Neuronal stem cell (in vitro differentiated cells): ENCODE measurements around the gene RDH5.

ENCODE experiments used
- DNase-seq: peaks from one replicate; pipeline ENCODE4 v3.0.0-alpha.2; 2013; ENCODE audit warnings: low spot score
- H2AFZ ChIP-seq: one replicate; pipeline ENCODE4 v1.6.1; 2013; ENCODE audit warnings: mild to moderate bottlenecking, low read length, inconsistent platforms
- H2AK5ac ChIP-seq: 2 replicates; pipeline ENCODE4 v1.6.1; 2013; ENCODE audit warnings: low read depth, mild to moderate bottlenecking, inconsistent platforms, low read length, moderate library complexity, mixed read lengths
- H2BK120ac ChIP-seq: 2 replicates; pipeline ENCODE4 v1.6.1; 2013; ENCODE audit warnings: low read depth, mild to moderate bottlenecking, inconsistent platforms, low read length, moderate library complexity, mixed read lengths
- H2BK12ac ChIP-seq: one replicate; pipeline ENCODE4 v1.6.1; 2013; ENCODE audit warnings: low read length, inconsistent platforms
- H2BK15ac ChIP-seq: 2 replicates; pipeline ENCODE4 v1.6.1; 2013; ENCODE audit warnings: mild to moderate bottlenecking, low read length, inconsistent platforms, mixed read lengths
- H2BK5ac ChIP-seq: one replicate; pipeline ENCODE4 v1.6.1; 2013; ENCODE audit warnings: inconsistent platforms, mild to moderate bottlenecking, low read length, moderate library complexity
- H3K14ac ChIP-seq: one replicate; pipeline ENCODE4 v1.6.1; 2013; ENCODE audit warnings: low read length, inconsistent platforms
- H3K18ac ChIP-seq: 2 replicates; pipeline ENCODE4 v1.6.1; 2013; ENCODE audit warnings: low read length, inconsistent platforms
- H3K23ac ChIP-seq: 2 replicates; pipeline ENCODE4 v1.6.1; 2013; ENCODE audit warnings: low read depth, mild to moderate bottlenecking, mixed read lengths, low read length, inconsistent platforms; ENCODE audit not compliant: poor library complexity
- H3K27ac ChIP-seq: replicated peaks from 3 replicates; pipeline ENCODE4 v1.5.1; 2013; ENCODE audit warnings: low read length, inconsistent platforms
- H3K27me3 ChIP-seq, 3 experiments: 2 replicates each; pipeline ENCODE4 v1.6.1; 2013; ENCODE audit warnings: low read length in 3 of 3, mild to moderate bottlenecking in 2 of 3, inconsistent platforms in 1 of 3, low read depth in 1 of 3, mixed read lengths in 1 of 3, moderate library complexity in 1 of 3; ENCODE audit not compliant: control insufficient read depth in 3 of 3, insufficient read depth in 3 of 3
- H3K36me3 ChIP-seq, 2 donors: replicated peaks in 1 of 2; 2 replicates each; pipeline ENCODE4 v1.6.1; 2013; ENCODE audit warnings: low read length in 2 of 2; ENCODE audit not compliant: control insufficient read depth in 2 of 2, insufficient read depth in 2 of 2
- H3K4ac ChIP-seq: 2 replicates; pipeline ENCODE4 v1.6.1; 2013; ENCODE audit warnings: inconsistent platforms, mild to moderate bottlenecking, low read length, moderate library complexity
- H3K4me1 ChIP-seq, 2 donors: 1 replicate in 1 of 2; 2 replicates in 1 of 2; pipeline ENCODE4 v1.6.1; 2013; ENCODE audit warnings: low read length in 2 of 2, low read depth in 1 of 2; ENCODE audit not compliant: control insufficient read depth in 2 of 2, insufficient read depth in 1 of 2
- H3K4me2 ChIP-seq: one replicate; pipeline ENCODE4 v1.6.1; 2013; ENCODE audit warnings: mild to moderate bottlenecking, low read length, inconsistent platforms; ENCODE audit not compliant: insufficient read depth, poor library complexity, severe bottlenecking
- H3K4me3 ChIP-seq, 2 donors: 2 replicates each; pipeline ENCODE4 v1.5.1; 2013; ENCODE audit warnings: low read length in 2 of 2, mild to moderate bottlenecking in 2 of 2, inconsistent platforms in 1 of 2, moderate library complexity in 1 of 2
- H3K79me1 ChIP-seq: one replicate; pipeline ENCODE4 v1.6.1; 2013; ENCODE audit warnings: low read depth, mild to moderate bottlenecking, inconsistent platforms, low read length, moderate library complexity
- H3K9ac ChIP-seq: one replicate; pipeline ENCODE4 v1.6.1; 2013; ENCODE audit warnings: mild to moderate bottlenecking, low read depth, low read length, inconsistent platforms; ENCODE audit not compliant: poor library complexity
- H3K9me3 ChIP-seq, 2 donors: replicated peaks in 1 of 2; 2 replicates each; pipeline versions ENCODE3 to v1.6.1; 2013; ENCODE audit warnings: low read length in 2 of 2, mild to moderate bottlenecking in 2 of 2, inconsistent platforms in 1 of 2, low read depth in 1 of 2, mixed read lengths in 1 of 2, moderate library complexity in 1 of 2; ENCODE audit not compliant: control insufficient read depth in 2 of 2, insufficient read depth in 1 of 2
- H4K8ac ChIP-seq: one replicate; pipeline ENCODE4 v1.6.1; 2013; ENCODE audit warnings: low read depth, mild to moderate bottlenecking, inconsistent platforms, low read length, moderate library complexity
- H4K91ac ChIP-seq: one replicate; pipeline ENCODE4 v1.6.1; 2013; ENCODE audit warnings: low read length, low read depth, mild to moderate bottlenecking, inconsistent platforms; ENCODE audit not compliant: poor library complexity
- WGBS, 2 donors: extraction: QIAGEN DNeasy Blood & Tissue Kit; methylation state at CpG; one replicate each; pipeline ENCODE4 v1.1.7; 2013; ENCODE audit warnings: missing lambda C conversion rate in 2 of 2, mixed read lengths in 1 of 2; ENCODE audit not compliant: insufficient read length in 2 of 2, insufficient replicate concordance in 1 of 2; ENCODE audit errors: extremely low coverage in 2 of 2; 5-methylcytosine and 5-hydroxymethylcytosine counted together

The RDH5 gene

DNA sequence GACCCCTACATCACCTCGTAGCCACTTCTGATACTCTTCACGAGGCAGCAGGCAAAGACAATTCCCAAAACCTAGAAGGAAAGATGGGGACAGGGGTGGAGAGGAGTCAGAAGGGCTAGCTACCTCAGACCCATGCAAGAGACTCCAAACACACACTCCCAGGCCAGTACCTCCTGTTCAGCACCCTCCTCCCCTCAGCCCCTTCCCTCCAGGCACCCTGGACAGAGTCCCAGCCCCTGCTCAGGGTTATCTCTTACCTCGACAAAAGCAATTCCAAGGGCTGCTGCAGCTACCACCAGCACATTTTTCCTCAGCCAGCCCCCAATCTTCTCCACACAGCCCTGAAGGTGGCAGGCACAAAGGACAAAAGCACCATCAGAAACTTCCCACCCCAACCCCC is 5.4 kb downstream of the RDH5 start:
- Histone ChIP-seq H3K4ac (no peak overlapping the region), H2BK15ac (no peak overlapping the region), H4K8ac (no peak overlapping the region), H3K27me3 (no peaks in the 10 kb centered on the region), H3K4me1 (peaks cover 14 to 16% of the 10 kb centered on the region in 2 donors), H2AFZ (no peak overlapping the region), H2BK12ac (no peak overlapping the region), H3K27ac (no peak overlapping the region), H3K4me3 (no peak overlapping the region), H3K79me1 (peaks cover 15% of the 10 kb centered on the region), H3K23ac (no peak overlapping the region), H3K9ac (no peak overlapping the region), H2AK5ac (no peak overlapping the region), H3K18ac (no peak overlapping the region), H2BK5ac (no peak overlapping the region), H3K9me3 (peaks cover 0 to 1% of the 10 kb centered on the region in 2 donors), H2BK120ac (no peak overlapping the region), H3K4me2 (no peak overlapping the region), H3K14ac (no peak overlapping the region), H4K91ac (no peak overlapping the region), H3K36me3 (peaks cover 29 to 56% of the 10 kb centered on the region in 2 donors)
- DNase-seq = no peak
- WGBS, 2 donors = no CpG with 5 or more reads among the region's 3 CpGs

GRCh38 chr12:55726971-55727370 is 6.8 kb downstream of the RDH5 start:
- H2BK15ac ChIP-seq = no peak overlapping the region
- H2BK12ac ChIP-seq = no peak overlapping the region
- peaks cover 0 to 1% of the 10 kb centered on the region in 2 donors for H3K9me3 ChIP-seq
- no peak overlapping the region for H4K8ac ChIP-seq
- H3K27me3 ChIP-seq = no peaks in the 10 kb centered on the region
- no peak overlapping the region for H3K4ac ChIP-seq
- H3K36me3 ChIP-seq = peaks cover 29 to 48% of the 10 kb centered on the region in 2 donors
- peak overlapping the region; percentile 51 to 59 for H3K4me3 ChIP-seq
- no CpG with 5 or more reads among the region's 10 CpGs for WGBS, 2 donors
- no peak for DNase-seq
- no peak overlapping the region for H3K18ac ChIP-seq
- H3K4me1 ChIP-seq = peaks cover 14 to 18% of the 10 kb centered on the region in 2 donors
- peak overlapping the region; percentile 64 for H2AK5ac ChIP-seq
- H3K4me2 ChIP-seq = peak overlapping the region; percentile 92
- peak overlapping the region; percentile 81 for H3K9ac ChIP-seq
- H4K91ac ChIP-seq = no peak overlapping the region
- H2BK120ac ChIP-seq = no peak overlapping the region
- H3K14ac ChIP-seq = no peak overlapping the region
- H3K23ac ChIP-seq = no peak overlapping the region
- no peak overlapping the region for H3K27ac ChIP-seq
- no peak overlapping the region for H2BK5ac ChIP-seq
- H2AFZ ChIP-seq = no peak overlapping the region
- peaks cover 15% of the 10 kb centered on the region for H3K79me1 ChIP-seq

- H4K91ac ChIP-seq = no peak overlapping the region
- no peaks in the 10 kb centered on the region for H3K27me3 ChIP-seq
- peak overlapping the region; percentile 59 to 92 for H3K4me3 ChIP-seq
- H3K27ac ChIP-seq = peak overlapping the region; percentile 19
- peaks cover 29 to 46% of the 10 kb centered on the region in 2 donors for H3K36me3 ChIP-seq
- no peak overlapping the region for H4K8ac ChIP-seq
- H2AK5ac ChIP-seq = peak overlapping the region; percentile 95
- peak overlapping the region; percentile 94 for H3K9ac ChIP-seq
- peak overlapping the region; percentile 94 for H3K18ac ChIP-seq
- peak overlapping the region; percentile 92 for H3K4me2 ChIP-seq
- H3K4ac ChIP-seq = no peak overlapping the region
- peak overlapping the region; percentile 11 for H3K23ac ChIP-seq
- H2BK12ac ChIP-seq = no peak overlapping the region
- peaks cover 18% of the 10 kb centered on the region for H3K79me1 ChIP-seq
- no peak overlapping the region for H2BK5ac ChIP-seq
- no peak for DNase-seq
- WGBS, 2 donors = no CpG with 5 or more reads among the region's 9 CpGs
- H3K4me1 ChIP-seq = peaks cover 14 to 18% of the 10 kb centered on the region in 2 donors
- H2BK15ac ChIP-seq = peak overlapping the region; percentile 32
- H2BK120ac ChIP-seq = peak overlapping the region; percentile 61
- peaks cover 0 to 1% of the 10 kb centered on the region in 2 donors for H3K9me3 ChIP-seq
- peak overlapping the region; percentile 66 for H3K14ac ChIP-seq
- H2AFZ ChIP-seq = peak overlapping the region; percentile 92
These were observed 7.5 kb downstream of the RDH5 start for GRCh38 chr12:55727643-55728185.

GRCh38 chr12:55728186-55728938 is 8.2 kb downstream of the RDH5 start:
- Histone ChIP-seq H3K27ac (peak overlapping the region; percentile 89), H3K23ac (peak overlapping the region; percentile 29), H2BK5ac (peak overlapping the region; percentile 69), H3K9ac (peak overlapping the region; percentile 94), H3K4me3 (peak overlapping the region; percentile 59 to 92), H3K18ac (peak overlapping the region; percentile 94), H3K36me3 (peaks cover 27 to 40% of the 10 kb centered on the region in 2 donors), H3K79me1 (peaks cover 18% of the 10 kb centered on the region), H4K91ac (no peak overlapping the region), H2BK12ac (no peak overlapping the region), H2AK5ac (peak overlapping the region; percentile 95), H3K9me3 (peaks cover 0 to 1% of the 10 kb centered on the region in 2 donors), H3K27me3 (no peaks in the 10 kb centered on the region), H2AFZ (peak overlapping the region; percentile 92), H2BK15ac (peak overlapping the region; percentile 32), H3K4me1 (peaks cover 14 to 18% of the 10 kb centered on the region in 2 donors), H2BK120ac (peak overlapping the region; percentile 61), H3K14ac (no peak overlapping the region), H3K4ac (no peak overlapping the region), H4K8ac (no peak overlapping the region), H3K4me2 (peak overlapping the region; percentile 92)
- no CpG with 5 or more reads among the region's 61 CpGs for WGBS, 2 donors
- DNase-seq = no peak
